DOHH2 (cell line): ENCODE measurements around the gene NDUFAF5.

Experiments used
- EZH2phosphoT487 ChIP-seq: fragments of 200-600 bp; sonication (generic); IDR thresholded peaks from 2 replicates; pipeline ENCODE4 v1.6.1; 2017; ENCODE audit warnings: borderline replicate concordance, mild to moderate bottlenecking, antibody characterized with exemption, low read length, moderate library complexity, mixed read lengths
- TF ChIP-seq, protein P1 (sequence below): fragments of 200-600 bp; sonication (generic); IDR thresholded peaks from one replicate; pipeline ENCODE4 v1.5.1; 2014; ENCODE audit warnings: antibody characterized with exemption, mild to moderate bottlenecking, low read depth, low read length; ENCODE audit not compliant: poor library complexity, severe bottlenecking

GRCh38 chr20:13865156-13865555 lies 80.3 kb downstream of the NDUFAF5 start:
- TF ChIP-seq, protein P1, sequence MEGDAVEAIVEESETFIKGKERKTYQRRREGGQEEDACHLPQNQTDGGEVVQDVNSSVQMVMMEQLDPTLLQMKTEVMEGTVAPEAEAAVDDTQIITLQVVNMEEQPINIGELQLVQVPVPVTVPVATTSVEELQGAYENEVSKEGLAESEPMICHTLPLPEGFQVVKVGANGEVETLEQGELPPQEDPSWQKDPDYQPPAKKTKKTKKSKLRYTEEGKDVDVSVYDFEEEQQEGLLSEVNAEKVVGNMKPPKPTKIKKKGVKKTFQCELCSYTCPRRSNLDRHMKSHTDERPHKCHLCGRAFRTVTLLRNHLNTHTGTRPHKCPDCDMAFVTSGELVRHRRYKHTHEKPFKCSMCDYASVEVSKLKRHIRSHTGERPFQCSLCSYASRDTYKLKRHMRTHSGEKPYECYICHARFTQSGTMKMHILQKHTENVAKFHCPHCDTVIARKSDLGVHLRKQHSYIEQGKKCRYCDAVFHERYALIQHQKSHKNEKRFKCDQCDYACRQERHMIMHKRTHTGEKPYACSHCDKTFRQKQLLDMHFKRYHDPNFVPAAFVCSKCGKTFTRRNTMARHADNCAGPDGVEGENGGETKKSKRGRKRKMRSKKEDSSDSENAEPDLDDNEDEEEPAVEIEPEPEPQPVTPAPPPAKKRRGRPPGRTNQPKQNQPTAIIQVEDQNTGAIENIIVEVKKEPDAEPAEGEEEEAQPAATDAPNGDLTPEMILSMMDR = no peak
- no peak for TF ChIP-seq EZH2phosphoT487
